PFSK-1 (cell line): ENCODE data around the gene FAM170B.

Experiments used
- FOXP2 ChIP-seq: optimal IDR thresholded peaks from 2 replicates; pipeline ENCODE3; 2011; ENCODE audit warnings: borderline replicate concordance, control low read depth, inconsistent platforms; ENCODE audit not compliant: insufficient read depth; ENCODE audit errors: extremely low read length, extremely low read depth
- POLR2AphosphoS5 ChIP-seq: IDR thresholded peaks from 2 replicates; pipeline ENCODE4 v1.6.1; 2012; ENCODE audit warnings: low read depth, mild to moderate bottlenecking, control low read depth, low read length, moderate library complexity
- SIN3A ChIP-seq: IDR thresholded peaks from 2 replicates; pipeline ENCODE4 v1.6.1; 2012; ENCODE audit warnings: mild to moderate bottlenecking, low read length, moderate library complexity, borderline replicate concordance; ENCODE audit not compliant: insufficient read depth

- no peak for TF ChIP-seq POLR2AphosphoS5
- no peak for TF ChIP-seq FOXP2
- TF ChIP-seq SIN3A = no peak
These were observed 27.7 kb upstream of the FAM170B start for GRCh38 chr10:49161411-49161997.
